CD1c-positive myeloid dendritic cell (primary cell): Measurements from ENCODE around the gene CNFN.

Source experiments
- DNase-seq: peaks from one replicate; pipeline ENCODE4 v3.0.0-alpha.2; 2016; ENCODE audit errors: extremely low spot score

Gene CNFN

GRCh38 chr19:42389899-42390298, at the start of gene CNFN:
CNFN (minus strand) TSS chr19:42390297; CDS start chr19:42389037, 1,260 bp downstream.
- DNase-seq: no peak

- DNase-seq: no peak
Measured at GRCh38 chr19:42436006-42436405, 45.9 kb upstream of the CNFN start.

GRCh38 chr19:42435316-42435715, 45.2 kb upstream of the CNFN start:
- DNase-seq: no peak

GRCh38 chr19:42433503-42434260, 43.6 kb upstream of the CNFN start:
- DNase-seq: peak; percentile 63

- DNase-seq: no peak
Measured at GRCh38 chr19:42431486-42431885, 41.4 kb upstream of the CNFN start.

GRCh38 chr19:42428676-42429075, 38.6 kb upstream of the CNFN start:
- no peak for DNase-seq

GRCh38 chr19:42427313-42427712, 37.2 kb upstream of the CNFN start, which contains the start of gene LIPE:
LIPE (minus strand) TSS chr19:42427388; CDS start chr19:42427149, 239 bp downstream.
- DNase-seq: no peak

GRCh38 chr19:42426643-42427042, 36.5 kb upstream of the CNFN start:
- no peak for DNase-seq

GRCh38 chr19:42424712-42425131, 34.6 kb upstream of the CNFN start:
- no peak for DNase-seq

- no peak for DNase-seq
Measured at GRCh38 chr19:42424345-42424707, 34.2 kb upstream of the CNFN start.

- peak; percentile 83 for DNase-seq
Measured at GRCh38 chr19:42423462-42424344, 33.6 kb upstream of the CNFN start.

GRCh38 chr19:42422901-42423461, 32.9 kb upstream of the CNFN start:
- peak; percentile 27 for DNase-seq

GRCh38 chr19:42422092-42422900, 32.2 kb upstream of the CNFN start:
- no peak for DNase-seq

- no peak for DNase-seq
Measured at GRCh38 chr19:42421591-42422031, 31.5 kb upstream of the CNFN start.

GRCh38 chr19:42421101-42421500, 31.0 kb upstream of the CNFN start:
- no peak for DNase-seq

GRCh38 chr19:42420055-42420544, 30.0 kb upstream of the CNFN start:
- DNase-seq: peak; percentile 60

- no peak for DNase-seq
Measured at GRCh38 chr19:42419309-42419708, 29.2 kb upstream of the CNFN start.

- no peak for DNase-seq
Measured at GRCh38 chr19:42412661-42413076, 22.6 kb upstream of the CNFN start.

GRCh38 chr19:42412227-42412626, 22.1 kb upstream of the CNFN start:
- DNase-seq: no peak

- DNase-seq: no peak
Measured at GRCh38 chr19:42411581-42412178, 21.6 kb upstream of the CNFN start.

GRCh38 chr19:42410371-42410770, 20.3 kb upstream of the CNFN start:
- DNase-seq: no peak
